MM.1S (cell line): ENCODE results near the gene MACROD2.

Source experiments
- CTCF ChIP-seq: fragments of 300-600 bp; sonication (generic); IDR thresholded peaks from 2 replicates; pipeline ENCODE4 v1.5.1; 2016; ENCODE audit warnings: antibody characterized with exemption, low read length, mixed read lengths
- EZH2 ChIP-seq: fragments of 300-600 bp; sonication (generic); optimal IDR thresholded peaks from 2 replicates; pipeline ENCODE3; 2017; ENCODE audit warnings: low read depth, mild to moderate bottlenecking, antibody characterized with exemption, low read length, mixed read lengths

GRCh38 chr20:14064921-14065320 is 69.6 kb downstream of the MACROD2 start:
- TF ChIP-seq CTCF (no peak), EZH2 (no peak)
